Tibial artery (tissue), 4 donors: Measurements from ENCODE around the gene POU2AF1.

ENCODE experiments used
- DNase-seq, 2 donors: peaks; one replicate each; pipeline ENCODE4 v3.0.0-alpha.2; 2019
- H3K27ac ChIP-seq, 2 donors: fragments of 200-600 bp; sonication (generic) in 1 of 2; 1 replicate in 1 of 2; 2 replicates in 1 of 2; pipeline ENCODE4 v1.5.1; 2018 to 2019; ENCODE audit warnings: mild to moderate bottlenecking in 1 of 2
- H3K27me3 ChIP-seq, 2 donors: fragments of 200-600 bp; sonication (generic) in 1 of 2; one replicate each; pipeline versions ENCODE4 v1.5.1 to v1.6.0; 2016 to 2019
- H3K36me3 ChIP-seq, 3 donors: fragments of 200-600 bp; sonication (generic) in 2 of 3; one replicate each; pipeline ENCODE4 v1.5.1; 2016 to 2019; ENCODE audit warnings: mild to moderate bottlenecking in 2 of 3
- H3K4me1 ChIP-seq, 4 donors: fragments of 200-600 bp; sonication (generic) in 2 of 4; 1 replicate in 3 of 4; 2 replicates in 1 of 4; pipeline ENCODE4 v1.5.1; 2016 to 2019
- H3K4me3 ChIP-seq, 2 donors: fragments of 200-600 bp; sonication (generic) in 1 of 2; 1 replicate in 1 of 2; 2 replicates in 1 of 2; pipeline ENCODE4 v1.5.1; 2018 to 2019; ENCODE audit warnings: mild to moderate bottlenecking in 2 of 2
- H3K9me3 ChIP-seq, 3 donors: fragments of 200-600 bp; sonication (generic) in 1 of 3; one replicate each; pipeline ENCODE4 v1.5.1; 2016 to 2019
- intact Hi-C: fragments of 100-400 bp; cut with DNase I; formaldehyde crosslinking; loops from one replicate; pipeline ENCODE4 v1.15.0; 2023; ENCODE audit warnings: low total_unique reads
- TF ChIP-seq, protein P1 (sequence below), 2 experiments: fragments of 200-600 bp in 1 of 2; fragments of 450-650 bp in 1 of 2; IDR thresholded peaks; one replicate each; pipeline ENCODE4 v1.5.1; 2017 to 2019; ENCODE audit warnings: antibody characterized with exemption in 2 of 2, mild to moderate bottlenecking in 1 of 2, moderate library complexity in 1 of 2

The POU2AF1 gene

DNA sequence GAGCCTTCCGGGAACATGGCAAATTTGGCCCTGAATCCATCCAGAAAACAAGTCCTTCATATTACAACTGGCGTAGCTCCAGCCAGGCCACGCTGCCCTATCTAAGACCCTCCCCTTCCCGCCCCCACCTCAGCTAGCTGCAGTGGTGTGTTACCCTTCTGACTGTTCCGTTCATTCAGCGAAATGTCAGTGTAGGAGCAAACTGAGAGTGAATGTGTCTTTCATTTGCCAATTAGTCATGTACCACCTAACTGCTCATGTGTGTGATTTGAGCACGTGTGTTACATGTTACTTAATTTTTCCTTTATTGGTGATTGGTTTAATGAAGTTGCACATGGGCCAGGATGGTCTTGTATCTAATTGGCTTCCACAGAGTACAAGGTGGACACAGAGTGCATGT is 34.8 kb upstream of the POU2AF1 start:
- intact Hi-C loops = no loop called here
- Histone ChIP-seq H3K36me3 (no peaks in the 10 kb centered on the region), H3K4me3 (no peak overlapping the region), H3K27me3 (no peaks in the 10 kb centered on the region), H3K4me1 (peaks cover 0 to 20% (median 15%) of the 10 kb centered on the region in 4 donors), H3K27ac (no peak overlapping the region), H3K9me3 (no peaks in the 10 kb centered on the region)
- TF ChIP-seq, protein P1, sequence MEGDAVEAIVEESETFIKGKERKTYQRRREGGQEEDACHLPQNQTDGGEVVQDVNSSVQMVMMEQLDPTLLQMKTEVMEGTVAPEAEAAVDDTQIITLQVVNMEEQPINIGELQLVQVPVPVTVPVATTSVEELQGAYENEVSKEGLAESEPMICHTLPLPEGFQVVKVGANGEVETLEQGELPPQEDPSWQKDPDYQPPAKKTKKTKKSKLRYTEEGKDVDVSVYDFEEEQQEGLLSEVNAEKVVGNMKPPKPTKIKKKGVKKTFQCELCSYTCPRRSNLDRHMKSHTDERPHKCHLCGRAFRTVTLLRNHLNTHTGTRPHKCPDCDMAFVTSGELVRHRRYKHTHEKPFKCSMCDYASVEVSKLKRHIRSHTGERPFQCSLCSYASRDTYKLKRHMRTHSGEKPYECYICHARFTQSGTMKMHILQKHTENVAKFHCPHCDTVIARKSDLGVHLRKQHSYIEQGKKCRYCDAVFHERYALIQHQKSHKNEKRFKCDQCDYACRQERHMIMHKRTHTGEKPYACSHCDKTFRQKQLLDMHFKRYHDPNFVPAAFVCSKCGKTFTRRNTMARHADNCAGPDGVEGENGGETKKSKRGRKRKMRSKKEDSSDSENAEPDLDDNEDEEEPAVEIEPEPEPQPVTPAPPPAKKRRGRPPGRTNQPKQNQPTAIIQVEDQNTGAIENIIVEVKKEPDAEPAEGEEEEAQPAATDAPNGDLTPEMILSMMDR (IDR thresholded peaks at IDR 0.05) = no peak
- no peak for DNase-seq

DNA sequence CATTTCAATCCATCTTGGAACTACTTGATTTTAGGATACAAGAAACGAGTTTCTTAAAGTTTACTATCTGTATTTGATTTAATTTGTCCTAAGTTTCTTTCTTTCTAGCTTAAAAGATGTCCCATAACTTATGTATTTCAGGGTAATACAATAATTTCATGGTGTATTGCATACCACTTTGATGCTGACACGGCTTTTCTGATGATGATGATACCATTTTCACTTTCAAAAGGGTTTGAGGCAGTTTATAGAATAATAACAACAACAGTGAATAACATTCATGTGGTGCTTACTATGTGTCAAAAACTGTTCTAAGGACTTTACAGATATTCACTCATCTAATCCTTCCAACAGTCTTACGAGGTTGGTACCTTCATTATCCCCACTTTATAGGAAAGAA is 33.2 kb upstream of the POU2AF1 start:
- H3K4me1 ChIP-seq = peaks cover 0 to 5% (median 2%) of the 10 kb centered on the region in 4 donors
- TF ChIP-seq, protein P1 (IDR thresholded peaks at IDR 0.05) = no peak
- H3K27ac ChIP-seq = no peak overlapping the region
- H3K4me3 ChIP-seq = no peak overlapping the region
- no peaks in the 10 kb centered on the region for H3K27me3 ChIP-seq
- H3K36me3 ChIP-seq = no peaks in the 10 kb centered on the region
- DNase-seq = no peak
- intact Hi-C loops = no loop called here
- H3K9me3 ChIP-seq = no peaks in the 10 kb centered on the region

GRCh38 chr11:111411456-111411855 is 32.4 kb upstream of the POU2AF1 start:
- Histone ChIP-seq H3K27me3 (no peaks in the 10 kb centered on the region), H3K4me3 (no peak overlapping the region), H3K27ac (no peak overlapping the region), H3K9me3 (no peaks in the 10 kb centered on the region), H3K36me3 (no peaks in the 10 kb centered on the region), H3K4me1 (no peaks in the 10 kb centered on the region)
- TF ChIP-seq, protein P1 (IDR thresholded peaks at IDR 0.05) = no peak
- intact Hi-C loops = no loop called here
- DNase-seq = no peak

GRCh38 chr11:111410951-111411350 is 31.9 kb upstream of the POU2AF1 start:
- intact Hi-C loops = no loop called here
- no peak overlapping the region for H3K4me3 ChIP-seq
- TF ChIP-seq, protein P1 (IDR thresholded peaks at IDR 0.05) = no peak
- no peak overlapping the region for H3K27ac ChIP-seq
- H3K36me3 ChIP-seq = no peaks in the 10 kb centered on the region
- H3K27me3 ChIP-seq = no peaks in the 10 kb centered on the region
- H3K9me3 ChIP-seq = no peaks in the 10 kb centered on the region
- no peaks in the 10 kb centered on the region for H3K4me1 ChIP-seq
- no peak for DNase-seq

- Histone ChIP-seq H3K4me1 (no peaks in the 10 kb centered on the region), H3K27me3 (no peaks in the 10 kb centered on the region), H3K9me3 (no peaks in the 10 kb centered on the region), H3K4me3 (no peak overlapping the region), H3K36me3 (no peaks in the 10 kb centered on the region), H3K27ac (no peak overlapping the region)
- no peak for DNase-seq
- intact Hi-C loops = no loop called here
- TF ChIP-seq, protein P1 (IDR thresholded peaks at IDR 0.05) = no peak
Measured at GRCh38 chr11:111409915-111410314, 30.8 kb upstream of the POU2AF1 start.
